IPS DF 4.7 (cell line): ENCODE results near the gene GSTM3.
"Not testable (repeated sequence)": the region's sequence is repeated elsewhere in the genome, so short reads cannot be mapped to it uniquely, and the experiment has no call there.

Source experiments
- DNase-seq: peaks from one replicate; pipeline ENCODE4 v3.0.0-alpha.2; 2013; ENCODE audit warnings: low spot score; ENCODE audit errors: extremely low read depth

The GSTM3 gene

DNA sequence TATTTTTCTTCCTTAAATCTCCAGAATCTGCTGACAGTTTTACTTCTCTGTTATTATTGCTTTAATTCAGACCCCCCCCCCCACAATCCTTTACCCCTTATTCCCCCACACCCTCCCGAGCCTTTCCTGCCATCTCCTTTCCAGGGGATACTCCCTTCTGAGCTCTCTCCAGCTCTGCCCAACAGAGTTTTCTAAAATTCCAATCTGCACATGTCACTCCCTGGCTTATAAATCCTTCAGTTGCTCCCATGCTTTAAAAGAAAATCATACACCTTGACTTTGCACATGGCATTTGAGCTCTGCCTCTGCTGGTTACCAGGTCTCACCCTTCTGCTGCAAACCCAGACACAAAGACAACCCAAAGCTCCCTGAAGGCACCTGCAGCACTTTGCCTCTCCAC lies 34.6 kb upstream of the GSTM3 start:
- DNase-seq, result no peak

DNA sequence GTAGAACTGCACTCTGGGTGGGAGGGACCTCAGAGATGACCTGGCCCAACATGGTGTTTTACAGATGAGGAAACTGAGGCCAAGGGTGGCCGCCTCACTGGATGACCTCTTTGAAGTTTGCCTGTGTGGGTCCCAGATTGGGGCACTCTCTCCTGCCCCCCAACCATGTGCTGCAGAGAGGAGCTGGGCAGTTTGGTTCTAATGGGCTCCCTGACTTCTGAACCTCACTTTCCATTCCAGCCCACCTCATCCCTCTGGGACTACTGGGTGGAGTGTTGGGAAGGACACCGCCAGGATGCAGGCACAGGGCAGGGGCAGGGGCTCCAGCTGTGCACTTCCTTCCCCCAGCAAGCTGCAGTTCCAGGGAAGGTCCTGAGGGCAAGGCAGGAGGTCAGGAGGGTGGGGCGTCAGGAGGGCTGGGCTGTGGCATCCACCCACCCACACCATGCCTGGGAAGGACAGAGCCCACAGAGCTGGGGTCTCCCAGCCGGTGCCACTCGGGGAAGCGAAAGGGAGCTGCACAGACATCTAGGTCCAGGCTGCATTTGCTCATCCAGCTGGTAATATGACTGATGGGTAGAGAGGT lies 33.2 kb upstream of the GSTM3 start:
- DNase-seq, result no peak

DNA sequence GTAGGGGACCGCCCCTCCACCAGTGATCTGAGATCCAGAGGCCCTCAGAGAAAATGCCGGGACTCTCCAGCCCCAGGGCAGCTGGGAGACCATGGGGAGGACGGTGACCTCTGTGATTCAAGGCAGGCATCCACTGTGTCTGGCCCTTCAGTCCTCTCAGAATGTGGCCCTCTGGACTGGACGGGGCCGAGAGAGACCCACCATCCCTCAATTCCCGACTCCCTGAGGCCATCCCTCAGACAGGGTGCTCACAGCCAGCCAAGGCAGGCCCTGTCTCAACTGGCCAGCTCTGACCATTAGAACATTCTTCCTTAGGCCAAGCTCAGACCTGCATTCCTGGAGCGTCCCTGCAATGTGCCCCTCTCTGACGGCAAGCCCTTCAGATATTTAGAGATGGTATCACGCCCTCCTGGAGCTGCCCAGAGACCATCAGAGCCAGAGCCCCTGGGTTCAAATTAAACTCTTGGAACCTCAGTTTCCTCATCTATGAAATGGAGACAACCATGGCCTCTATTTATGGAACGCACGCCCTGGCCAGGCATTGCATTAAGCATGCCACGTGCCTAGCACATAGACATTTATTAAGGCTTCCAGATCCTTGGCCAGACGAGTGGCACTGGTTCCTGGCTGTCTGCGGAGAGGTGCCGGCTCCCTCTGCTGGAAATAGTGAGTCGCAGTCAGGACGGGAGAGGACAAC lies 32.5 kb upstream of the GSTM3 start:
- DNase-seq, result no peak

DNA sequence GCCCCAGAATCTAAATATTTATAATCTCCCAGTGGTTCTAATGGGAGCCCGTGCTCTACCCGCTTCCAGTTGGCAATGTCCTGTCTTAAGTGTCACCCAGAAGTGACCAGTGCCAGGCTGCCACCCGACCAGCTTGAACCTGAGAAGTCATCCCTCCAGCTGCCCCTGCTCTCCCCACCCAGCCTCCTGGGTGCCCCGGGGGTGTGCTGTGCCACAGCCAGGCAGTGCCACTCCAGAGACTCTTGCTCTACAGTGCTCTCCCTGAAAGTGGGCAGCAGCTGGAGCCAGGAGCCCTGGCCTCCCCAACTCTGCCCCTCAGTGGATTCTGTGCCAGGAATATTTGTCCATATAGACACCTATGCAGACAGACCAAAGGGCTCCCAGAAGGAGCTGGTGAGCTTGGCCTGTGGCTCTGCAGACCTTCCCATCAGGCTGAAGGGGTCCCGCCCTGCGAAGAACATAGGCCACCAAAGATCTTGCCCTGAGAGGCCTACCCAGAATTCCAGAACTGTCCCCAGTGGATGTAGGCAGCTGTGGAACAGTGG lies 31.9 kb upstream of the GSTM3 start:
- no peak for DNase-seq

DNA sequence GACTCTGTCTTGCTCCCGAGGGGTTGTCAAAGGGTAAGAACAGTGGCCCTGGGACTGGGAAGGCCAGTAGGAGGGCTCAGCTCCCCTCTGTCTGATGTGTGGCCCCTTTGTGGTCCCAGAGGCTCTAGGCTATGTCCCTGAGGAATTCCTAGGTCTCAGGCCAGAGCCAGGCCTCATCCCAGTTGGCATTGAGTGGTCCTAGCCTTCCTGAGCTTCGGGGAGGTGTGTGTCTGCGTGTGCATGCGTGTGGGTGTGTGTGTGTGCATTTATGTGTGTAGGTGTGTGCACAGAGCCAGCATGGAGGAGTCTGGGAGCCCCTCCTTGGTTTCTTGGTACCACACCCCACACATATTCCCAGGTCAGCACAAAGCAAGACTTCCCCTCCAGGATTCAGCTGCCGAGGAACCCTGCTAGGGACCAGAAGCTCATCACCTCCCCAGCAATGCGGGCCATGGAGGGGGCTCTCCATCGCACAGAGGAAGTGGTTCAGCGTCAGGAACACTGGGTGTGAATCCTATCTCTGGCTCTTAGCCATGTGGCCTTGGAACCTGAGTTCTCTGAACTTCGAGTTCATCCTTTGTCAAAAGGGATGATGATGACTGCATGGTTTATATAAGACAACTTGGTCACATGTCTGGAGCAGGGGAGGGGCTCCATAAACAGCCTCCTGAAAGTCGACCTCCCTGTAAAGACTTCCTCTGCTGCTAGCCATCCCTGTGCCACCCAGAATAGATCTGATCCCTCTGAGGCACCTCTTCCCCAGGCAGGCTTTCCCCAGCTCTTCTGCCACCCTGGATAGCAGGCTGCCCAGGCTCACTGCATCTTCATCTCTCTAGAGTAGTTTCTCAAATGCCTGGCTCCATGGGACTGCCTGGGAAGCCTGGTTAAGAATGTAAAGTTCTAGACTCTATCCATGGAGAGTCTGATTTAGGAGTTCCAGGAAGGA lies 31.1 kb upstream of the GSTM3 start:
- DNase-seq, result no peak

DNA sequence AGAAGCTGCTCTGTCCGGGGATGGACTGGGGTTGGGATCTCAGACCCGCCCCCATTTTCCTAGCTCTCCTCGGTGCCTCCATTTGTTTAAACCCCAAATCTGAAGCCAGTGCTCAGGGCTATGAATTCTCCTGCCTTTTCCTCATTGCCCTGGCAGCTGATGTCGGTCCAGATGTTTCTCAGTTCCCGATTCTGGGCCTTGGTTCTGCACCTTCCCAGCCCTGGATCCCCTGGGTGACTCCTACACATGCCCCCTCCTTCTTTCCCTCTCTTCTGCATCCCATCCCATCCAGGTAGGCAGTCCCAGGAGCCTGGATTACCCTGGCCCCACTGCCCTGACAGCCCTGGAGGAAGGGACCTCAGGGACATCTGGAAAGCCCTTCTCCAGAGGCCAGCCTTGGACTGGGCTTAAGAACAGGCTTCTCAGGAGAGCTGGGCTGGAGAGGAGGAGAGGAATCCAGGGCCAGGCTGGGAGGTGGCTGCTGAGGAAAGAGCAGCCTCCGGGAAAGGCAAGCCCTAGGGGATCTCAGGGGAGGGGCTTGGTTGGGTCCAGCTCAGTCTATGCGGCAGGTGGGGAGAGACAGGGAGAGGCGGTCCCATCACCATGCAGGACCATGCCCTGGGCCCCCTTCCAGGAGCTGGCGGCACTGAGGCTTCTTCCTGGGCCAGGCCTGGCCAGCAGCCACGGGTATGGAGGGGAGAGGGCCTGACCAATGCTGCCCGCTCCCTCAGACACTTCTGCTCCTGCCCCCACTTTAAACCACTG lies 29.7 kb upstream of the GSTM3 start:
- DNase-seq, result no peak

DNA sequence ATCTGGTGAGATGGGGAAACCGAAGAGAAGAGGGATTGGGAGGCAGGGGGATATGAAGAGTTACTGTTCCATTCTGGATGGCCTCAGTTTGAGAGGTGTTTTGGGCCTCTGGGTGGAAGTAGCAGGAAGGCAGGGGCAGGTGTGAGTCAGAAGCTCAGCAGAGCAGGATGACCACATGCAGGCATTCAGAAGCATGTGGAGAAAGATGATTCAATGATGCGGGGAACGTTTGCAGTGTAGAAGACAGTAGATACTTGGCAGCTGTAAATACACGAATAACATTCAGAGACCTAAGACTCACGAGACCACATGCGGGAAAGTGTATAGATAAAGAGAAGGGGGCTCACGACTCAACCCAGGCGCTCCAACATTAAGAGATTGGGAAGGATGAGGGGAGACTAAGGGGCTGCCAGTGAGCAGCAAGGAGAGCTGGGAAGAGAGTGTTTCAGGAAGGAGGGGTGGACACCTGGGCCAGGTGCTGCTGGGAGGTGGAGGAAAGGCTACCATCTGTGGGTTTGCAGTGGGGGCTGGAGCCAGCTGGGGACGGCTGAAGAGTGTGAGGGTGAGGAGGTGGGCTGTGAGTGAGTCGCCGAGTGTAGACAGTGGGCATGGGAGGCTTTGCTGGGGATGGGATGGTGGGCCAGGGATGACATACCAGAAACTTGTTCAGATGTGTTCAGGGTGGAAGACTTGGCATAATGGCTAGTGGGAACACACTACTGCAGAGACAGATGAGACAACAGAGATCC lies 28.7 kb upstream of the GSTM3 start:
- no peak for DNase-seq

DNA sequence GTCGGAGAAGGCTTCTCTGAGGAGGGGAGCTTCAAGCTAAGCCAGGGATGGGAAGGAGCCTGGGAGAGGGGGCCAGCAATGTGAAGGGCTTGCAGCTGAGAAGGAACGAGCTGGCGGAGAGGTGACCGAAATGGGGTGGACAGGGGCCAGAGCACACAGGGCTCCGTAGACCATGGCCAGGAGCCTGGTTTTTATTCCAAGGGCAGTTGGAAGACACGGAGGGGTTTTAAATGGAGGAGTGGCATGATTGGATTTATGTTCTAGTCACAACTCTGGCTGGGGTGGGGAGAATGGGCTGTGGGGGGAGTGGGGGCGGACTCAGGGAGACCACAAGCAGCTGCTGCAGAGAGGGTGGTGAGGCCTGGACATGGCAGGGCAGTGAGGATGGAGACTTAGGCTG lies 28.0 kb upstream of the GSTM3 start:
- DNase-seq, result no peak

DNA sequence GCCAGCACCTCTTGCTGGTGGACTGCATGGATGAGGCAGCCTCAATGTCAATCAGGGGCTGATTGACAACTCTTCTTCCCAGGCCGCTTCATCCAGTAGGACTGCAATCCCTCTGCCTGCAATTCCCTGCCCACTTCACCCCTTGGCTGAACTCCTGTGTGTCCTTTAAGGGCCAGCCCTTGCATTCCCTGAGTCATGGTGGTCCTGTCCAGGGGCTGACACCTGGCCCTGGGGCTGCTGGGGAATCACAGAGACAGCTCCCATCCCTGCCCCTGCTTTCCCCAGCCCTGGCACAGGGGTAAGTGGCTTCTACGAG lies 27.5 kb upstream of the GSTM3 start:
- no peak for DNase-seq

DNA sequence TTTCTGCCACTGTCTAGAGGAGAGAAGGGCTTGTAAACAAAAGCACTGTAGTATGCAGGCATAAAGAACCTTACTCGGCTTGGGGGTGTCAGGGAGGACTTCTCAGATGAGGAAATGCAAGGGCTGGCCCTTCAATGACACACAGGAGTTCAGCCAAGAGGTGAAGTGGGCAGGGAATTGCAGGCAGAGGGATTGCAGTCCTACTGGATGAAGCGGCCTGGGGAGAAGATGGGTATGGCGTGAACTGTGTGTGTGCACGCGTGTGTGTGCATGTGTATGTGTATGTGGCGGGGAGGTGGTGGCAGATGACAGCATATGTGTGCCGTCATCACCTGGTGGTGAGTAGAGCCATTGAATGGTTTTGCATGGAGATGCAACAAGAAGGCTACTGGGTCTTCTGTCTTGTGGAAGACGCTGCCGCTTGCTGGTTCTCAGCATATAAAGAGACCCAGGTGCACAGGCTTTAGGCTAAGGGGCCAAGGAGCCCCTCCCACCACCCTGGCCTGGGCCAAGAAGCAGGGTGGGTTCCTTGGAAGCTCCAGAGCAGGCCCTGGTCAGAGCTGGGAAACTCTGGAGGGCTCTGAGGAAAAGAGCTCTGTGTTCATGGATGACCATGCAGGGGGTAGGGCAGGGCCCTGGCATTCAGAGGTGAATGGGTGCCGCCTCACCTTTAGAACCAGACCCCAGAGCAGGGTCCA lies 26.9 kb upstream of the GSTM3 start:
- no peak for DNase-seq

DNA sequence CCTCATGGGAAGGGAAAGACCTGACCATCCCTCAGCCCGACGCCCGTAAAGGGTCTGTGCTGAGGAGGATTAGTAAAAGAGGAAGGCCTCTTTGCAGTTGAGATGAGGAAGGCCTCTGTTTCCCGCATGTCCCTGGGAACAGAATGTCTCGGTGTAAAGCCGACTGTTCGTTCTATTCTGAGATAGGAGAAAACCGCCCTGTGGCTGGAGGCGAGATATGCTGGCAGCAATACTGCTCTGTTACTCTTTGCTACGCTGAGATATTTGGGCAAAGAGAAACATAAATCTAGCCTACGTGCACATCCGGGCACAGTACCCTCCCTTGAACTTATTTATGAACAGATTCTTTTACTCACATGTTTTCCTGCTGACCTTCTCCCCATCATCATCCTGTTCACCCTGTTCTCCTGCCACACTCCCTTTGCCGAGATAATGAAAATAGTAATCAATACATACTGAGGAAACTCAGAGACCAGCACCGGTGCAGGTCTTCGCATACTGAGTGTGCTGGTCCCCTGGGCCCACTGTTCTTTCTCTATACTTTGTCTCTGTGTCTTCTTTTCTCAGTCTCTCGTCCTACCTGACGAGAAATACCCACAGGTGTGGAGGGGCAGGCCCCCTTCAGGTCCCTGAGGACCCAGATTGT lies 26.3 kb upstream of the GSTM3 start:
- DNase-seq, result not testable (repeated sequence)

DNA sequence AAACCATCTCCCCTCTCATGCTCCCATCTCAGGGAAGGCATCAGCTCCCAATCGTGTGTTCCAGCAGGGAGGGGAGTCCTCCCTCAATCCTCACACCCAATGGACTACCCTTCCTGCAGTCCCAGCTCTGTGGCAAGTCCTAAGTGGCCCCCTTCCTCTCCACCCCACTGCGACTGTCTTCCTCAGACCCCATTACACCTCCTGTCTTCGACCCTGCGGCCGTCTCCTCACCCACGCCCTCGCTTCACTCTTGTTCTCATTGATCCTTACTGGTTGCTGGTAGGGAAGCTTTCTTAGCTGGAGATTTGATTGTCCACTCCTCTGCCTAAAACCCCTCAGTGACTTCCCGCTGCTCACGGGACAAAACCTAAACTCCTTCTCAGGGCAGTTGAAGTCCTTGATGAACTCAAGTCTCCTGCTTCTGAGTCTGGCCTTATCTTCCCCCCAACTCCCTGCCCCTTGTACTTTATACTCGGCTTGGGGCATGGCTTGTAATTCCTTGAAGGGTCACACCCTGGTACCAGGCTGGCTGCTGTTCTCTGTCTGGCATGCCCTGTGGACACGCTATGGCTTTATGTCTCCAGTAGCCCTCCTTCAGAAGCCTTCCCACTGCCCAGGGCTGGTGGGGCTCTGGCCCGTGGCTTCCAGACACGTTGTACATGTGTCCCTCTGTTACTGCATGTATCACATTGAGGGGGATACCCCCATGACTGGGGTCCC lies 25.2 kb upstream of the GSTM3 start:
- no peak for DNase-seq

DNA sequence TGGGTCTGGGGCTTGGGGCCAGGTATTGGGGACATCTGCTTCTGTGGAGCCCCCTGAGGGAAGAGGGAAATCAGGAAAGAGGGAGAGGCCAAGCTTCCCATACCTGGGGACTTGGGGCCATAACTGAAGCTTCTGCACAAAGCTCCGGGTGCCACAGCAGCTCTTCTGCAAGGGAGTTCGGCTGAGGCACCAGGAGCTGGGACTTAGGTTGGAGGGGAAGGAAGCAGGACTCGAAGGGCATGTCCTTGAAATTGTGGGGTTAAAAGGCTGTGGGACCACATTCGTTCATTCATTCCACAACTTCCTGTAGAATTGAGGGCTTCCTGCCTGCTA lies 24.6 kb upstream of the GSTM3 start:
- DNase-seq, result no peak

DNA sequence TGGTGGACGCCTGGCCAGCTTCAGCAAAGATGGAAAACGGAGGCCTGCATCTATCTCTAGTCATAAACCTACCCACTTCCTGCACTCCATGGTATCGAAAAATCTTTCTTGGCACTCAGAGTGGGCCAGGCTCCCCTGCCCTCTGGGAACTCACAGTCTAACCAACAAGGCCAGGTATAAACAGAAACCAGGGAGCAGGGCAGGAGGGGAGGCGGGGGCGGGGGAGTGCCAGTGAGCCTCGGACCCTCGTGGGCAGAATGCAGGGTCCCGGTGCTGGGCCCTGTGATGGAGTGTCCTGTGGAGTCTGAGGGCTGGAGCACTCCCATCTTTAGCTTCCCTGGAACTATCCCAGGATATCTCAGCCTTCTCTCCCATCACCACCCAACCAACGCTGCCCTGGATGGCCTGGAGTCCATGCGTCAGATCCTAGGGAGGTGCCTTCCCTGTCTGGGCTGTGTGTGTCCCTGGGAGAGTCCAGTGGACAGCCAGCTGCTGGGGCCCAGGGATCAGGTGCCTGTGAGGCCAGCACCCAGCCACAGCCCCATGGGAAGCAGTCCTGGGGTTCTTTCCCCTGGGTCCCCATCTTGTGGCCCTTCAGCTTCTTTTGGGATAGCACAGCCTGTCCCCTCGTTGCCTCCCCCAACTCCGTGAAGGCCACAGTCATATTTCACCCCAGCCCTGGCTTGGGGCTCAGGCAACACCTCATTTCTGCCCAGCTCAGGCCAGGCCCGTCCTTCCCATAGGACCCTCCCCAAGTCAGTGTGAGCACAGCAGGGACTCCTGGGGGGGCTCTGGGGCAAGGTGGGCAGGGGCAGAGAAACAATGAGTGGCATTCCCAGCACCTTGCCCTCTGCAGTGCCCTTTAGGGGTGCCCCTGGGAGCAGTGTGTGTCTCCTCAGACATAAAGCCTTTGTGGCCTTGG lies 24.0 kb upstream of the GSTM3 start:
- DNase-seq, result no peak

DNA sequence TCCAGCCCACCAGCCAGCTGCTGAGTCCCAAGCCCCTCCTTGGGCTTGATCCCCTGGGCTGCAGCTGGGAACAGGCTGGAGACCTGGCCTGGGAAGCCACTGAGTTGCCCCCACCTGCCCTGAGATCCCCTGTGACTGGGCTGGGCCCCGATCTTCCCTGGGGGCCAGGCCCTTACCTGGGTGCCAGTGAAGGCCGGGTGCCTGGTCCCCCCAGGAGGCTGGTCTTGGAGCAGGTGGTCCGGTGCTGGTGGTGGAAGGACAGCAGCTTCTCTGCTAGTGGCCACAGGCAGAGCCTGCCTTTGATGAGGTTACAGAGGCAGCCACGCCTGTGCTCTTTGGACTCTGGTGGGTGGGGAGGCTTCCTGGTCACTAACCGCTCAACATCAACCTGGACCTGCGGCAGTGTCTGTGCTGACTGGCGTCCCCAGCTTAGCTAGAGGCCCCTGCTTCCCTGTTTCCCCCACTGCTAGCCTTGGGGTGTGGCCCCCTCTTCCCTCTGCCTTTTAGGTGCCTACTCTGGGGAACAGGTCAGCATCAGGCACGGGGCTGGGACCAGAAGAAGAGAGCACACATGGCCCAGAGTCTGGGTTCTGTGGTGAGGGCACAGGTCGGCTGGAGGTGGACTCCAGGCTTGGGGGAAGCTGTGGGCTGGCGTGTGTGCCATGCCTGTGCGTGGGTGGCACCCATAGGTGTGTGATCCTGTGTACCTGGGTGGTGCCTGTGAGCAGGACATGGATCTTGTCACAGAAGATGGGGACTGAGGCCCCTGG lies 23.0 kb upstream of the GSTM3 start, which contains the start of gene EPS8L3:
Gene EPS8L3 (minus strand): TSS at position 278 of the 770 bp plus-strand sequence. CDS start 2,174 bp downstream, outside the sequence.
- no peak for DNase-seq

DNA sequence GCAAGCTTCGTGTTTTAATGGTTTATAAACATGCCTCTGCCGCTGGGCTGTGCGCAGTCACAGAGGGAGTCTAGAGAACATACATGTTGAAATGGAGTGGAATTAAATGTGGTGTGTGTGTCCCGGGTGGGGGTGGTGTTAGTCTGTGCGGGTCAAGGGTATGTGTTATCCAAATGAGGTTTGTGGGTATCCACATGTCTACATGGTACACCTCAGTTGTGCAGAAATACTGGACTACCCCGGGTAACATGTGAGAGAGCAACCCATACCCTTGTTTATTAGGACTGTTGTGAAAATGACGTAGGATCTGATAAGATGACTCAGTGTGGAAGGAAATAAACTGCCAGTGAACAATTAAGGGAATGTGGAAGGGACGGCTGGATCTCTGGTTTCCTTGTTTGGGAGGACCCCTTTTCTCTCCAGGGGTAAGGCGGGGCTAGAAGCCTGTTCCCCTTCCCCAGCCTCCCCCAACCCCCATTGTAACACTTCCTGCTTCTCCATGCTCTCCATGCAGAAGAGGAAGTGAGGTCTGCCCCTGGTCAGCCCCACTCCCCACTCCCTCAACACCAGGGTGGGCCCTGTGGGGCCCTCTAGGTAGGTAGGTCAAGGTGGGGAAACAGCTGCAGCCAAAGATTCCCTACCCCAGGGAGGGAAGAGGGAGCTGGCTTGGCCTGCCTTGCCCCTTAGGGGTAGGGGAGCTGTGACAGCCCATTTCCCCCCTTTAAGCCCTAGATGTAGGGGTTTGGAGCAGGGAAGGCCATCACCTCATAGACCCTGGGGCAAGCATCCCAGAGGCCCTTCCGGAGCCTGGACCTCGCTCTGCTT lies 22.2 kb upstream of the GSTM3 start:
- DNase-seq, result no peak
